Activated CD8-positive, alpha-beta memory T cell treated with anti-CD3 and anti-CD28 coated beads, Interleukin-2, amount 10 ng/mL, durations not matched to agents 7 days and 5 days (primary cell): Measurements from ENCODE around the gene KRT79. TPM values are rescaled to one million over a fixed set of nuclear protein-coding genes. Genes with fewer than 3 reads are reported as not detected.
"Not testable (repeated sequence)": the region's sequence is repeated elsewhere in the genome, so short reads cannot be mapped to it uniquely, and the experiment has no call there.

Experiments
- ATAC-seq: fragments of 150-1000 bp; cut with Tn5 transposase; one replicate; pipeline ENCODE4 v1.10.0; 2021; ENCODE audit warnings: moderate library complexity
- CTCF ChIA-PET: fragments of 350-600 bp; sonication (Branson Sonifier 250); formaldehyde crosslinking; loops from one replicate; lab custom pipeline; 2021; ENCODE audit warnings: antibody characterized with exemption; lab: Charles Lee
- DNase-seq: peaks from one replicate; pipeline ENCODE4 v3.0.0-alpha.2; 2020
- H3K27ac Mint-ChIP-seq: one replicate; pipeline ENCODE4 v1.8.0; 2021; ENCODE audit warnings: mild to moderate bottlenecking, mixed read lengths
- H3K27me3 Mint-ChIP-seq: one replicate; pipeline ENCODE4 v1.8.0; 2021; ENCODE audit warnings: mixed read lengths
- H3K36me3 Mint-ChIP-seq: one replicate; pipeline ENCODE4 v1.8.0; 2021; ENCODE audit warnings: mild to moderate bottlenecking, mixed read lengths
- H3K4me1 Mint-ChIP-seq: one replicate; pipeline ENCODE4 v1.8.0; 2021; ENCODE audit warnings: mixed read lengths
- H3K4me3 Mint-ChIP-seq: one replicate; pipeline ENCODE4 v1.8.0; 2021; ENCODE audit warnings: mild to moderate bottlenecking, moderate library complexity, mixed read lengths
- H3K9me3 Mint-ChIP-seq: one replicate; pipeline ENCODE4 v1.8.0; 2022; ENCODE audit warnings: low read depth, mixed read lengths
- total RNA-seq, 2 experiments: library from RNA; stranded (reverse); gene quantifications; one replicate each; pipeline ENCODE4 v1.2.3, GENCODE V29; 2021

Gene KRT79
- under 1 TPM in 1 of 2 experiments, not detected in 1; 0.23 TPM for total RNA-seq

DNA sequence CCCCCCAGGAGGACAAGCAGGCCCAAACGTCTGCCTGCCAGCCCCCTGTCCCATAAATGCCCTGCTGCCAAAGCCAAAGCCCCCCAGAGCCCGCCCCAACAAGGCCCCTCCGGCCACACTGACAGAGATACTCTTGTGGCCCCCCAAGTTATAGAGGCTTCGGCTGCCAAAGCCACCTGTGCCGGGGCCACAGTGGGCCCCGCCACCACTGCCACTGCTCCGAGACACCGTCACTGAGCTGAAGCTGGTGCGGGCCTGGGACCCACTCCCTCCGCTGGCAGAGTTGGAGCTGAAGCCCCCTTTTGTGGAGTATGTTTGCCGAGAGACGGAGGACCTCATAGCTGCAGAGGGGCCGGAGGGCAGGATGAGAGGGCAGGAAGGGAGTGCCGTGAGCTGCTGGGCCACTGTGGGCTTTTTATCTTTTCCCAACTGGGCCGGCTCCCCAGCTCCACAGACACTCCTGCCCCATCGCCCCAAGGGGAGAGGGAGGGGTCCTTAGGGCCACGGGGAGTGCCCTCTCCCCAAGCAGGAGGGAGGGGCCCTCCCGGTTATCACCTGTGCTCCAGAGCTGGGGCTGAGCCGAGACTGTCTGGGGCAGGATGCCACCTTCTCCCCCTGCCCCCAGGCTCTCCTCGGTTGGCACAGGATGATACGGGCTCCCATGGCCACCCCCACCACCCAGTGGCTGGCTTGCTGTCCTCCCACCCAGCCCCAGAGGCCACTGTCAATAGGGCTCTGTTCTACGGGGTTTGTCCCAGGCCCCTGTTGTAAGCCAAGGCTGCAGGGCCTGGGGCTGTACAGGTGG is at the start of gene KRT79:
KRT79 (minus strand) TSS at position 390 of the 805 bp plus-strand sequence; CDS start at position 339, 51 bp downstream.
- Mint-ChIP-seq H3K9me3 (no peaks in the 10 kb centered on the region), H3K27me3 (peaks cover 9% of the 10 kb centered on the region), H3K27ac (no peak within 1 kb of the TSS), H3K4me1 (peaks cover 27% of the 10 kb centered on the region), H3K4me3 (no peak within 1 kb of the TSS), H3K36me3 (no peaks in the 10 kb centered on the region)
- no peak for DNase-seq
- ATAC-seq, result no peak
- CTCF ChIA-PET, result interaction anchor here (1.5 kb wide), 1 partner anchor 31 kb away, joined by 3 read pairs; no protein-coding TSS in a partner anchor

DNA sequence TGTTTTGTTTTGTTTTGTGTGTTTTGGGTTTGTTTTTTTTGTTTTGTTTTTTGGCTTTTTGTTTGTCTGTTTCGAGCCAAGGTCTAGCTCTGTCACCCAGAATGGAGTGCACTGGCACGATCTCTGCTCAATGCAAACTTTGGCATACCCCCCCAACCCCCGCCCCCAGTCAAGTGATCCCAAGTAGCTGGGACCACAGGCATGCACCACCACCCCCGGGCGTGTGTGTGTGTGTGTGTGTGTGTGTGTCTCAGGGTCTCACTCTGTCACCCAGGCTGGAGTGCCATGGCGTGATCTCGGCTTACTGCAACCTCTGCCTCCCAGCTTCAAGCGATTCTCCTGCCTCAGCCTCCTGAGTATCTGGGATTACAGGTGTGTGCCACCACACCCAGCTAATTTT is 46.4 kb upstream of the KRT79 start:
- DNase-seq, H3K4me1 Mint-ChIP-seq, H3K36me3 Mint-ChIP-seq, ATAC-seq, H3K4me3 Mint-ChIP-seq, H3K9me3 Mint-ChIP-seq, H3K27ac Mint-ChIP-seq: not testable (repeated sequence)
- H3K27me3 Mint-ChIP-seq, result peaks cover 12% of the 10 kb centered on the region
- CTCF ChIA-PET, result interaction anchor here (0.6 to 22.1 kb wide), 45 partner anchors 9 to 902 kb away, joined by 3 to 459 read pairs (median 6); partner anchors contain the start of genes EIF4B, KRT2 and KRT74

DNA sequence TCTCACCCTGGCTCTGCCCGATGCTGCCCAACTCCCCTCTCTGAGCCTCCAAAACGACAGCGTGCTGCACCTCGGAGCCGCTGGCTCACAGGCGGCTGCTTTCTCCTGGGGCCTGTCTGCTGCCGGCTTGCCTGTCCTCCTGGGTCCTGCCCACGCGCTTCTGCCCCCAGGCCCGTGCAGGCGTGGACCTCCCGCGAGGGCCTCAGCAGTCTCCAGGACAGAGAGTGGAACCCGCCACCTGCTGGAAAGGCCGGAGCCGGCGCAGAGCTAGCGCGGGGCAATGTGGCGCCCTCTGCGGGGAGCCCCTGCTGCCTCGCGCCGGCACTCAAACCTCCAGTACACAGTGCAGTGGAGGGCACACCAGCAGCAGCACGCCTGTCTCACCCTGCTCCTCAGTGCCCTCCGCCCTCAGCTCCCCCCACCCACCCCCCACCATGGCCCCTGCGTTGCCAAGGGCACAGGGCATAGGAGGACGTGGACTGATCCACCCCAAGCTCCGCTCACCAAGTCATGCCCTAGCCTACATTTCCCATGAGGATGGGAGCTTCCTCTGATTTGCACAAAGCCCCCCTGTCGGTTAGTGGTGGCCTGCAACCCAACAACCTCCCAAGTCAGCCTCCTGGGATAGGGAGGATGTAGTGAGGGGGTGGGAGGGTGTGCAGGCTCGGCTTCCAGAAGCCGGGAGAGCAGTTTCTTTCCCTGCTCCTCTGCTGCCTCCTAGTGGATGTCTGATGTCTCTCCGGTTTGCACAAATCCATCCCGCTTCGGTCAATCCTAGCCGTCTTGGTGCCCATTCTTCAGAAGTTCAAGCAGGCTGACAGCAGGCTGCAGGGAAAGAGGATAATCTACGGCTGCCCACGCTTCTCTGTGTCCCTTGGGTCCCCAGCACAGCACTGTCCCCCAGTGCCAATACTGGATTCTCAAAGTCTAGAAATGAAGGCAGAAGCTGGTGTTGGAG is 45.6 kb upstream of the KRT79 start:
- Mint-ChIP-seq H3K27me3 (peaks cover 12% of the 10 kb centered on the region), H3K9me3 (no peaks in the 10 kb centered on the region), H3K4me3 (no peak overlapping the region), H3K36me3 (no peaks in the 10 kb centered on the region), H3K27ac (no peak overlapping the region), H3K4me1 (peaks cover 4% of the 10 kb centered on the region)
- CTCF ChIA-PET, result interaction anchor here (0.6 to 22.1 kb wide), 73 partner anchors 9 to 903 kb away, joined by 3 to 459 read pairs (median 4); partner anchors contain the start of genes EIF4B, KRT2, KRT74 and KRT78
- DNase-seq, result peak; percentile 78
- ATAC-seq, result peak; percentile 94

DNA sequence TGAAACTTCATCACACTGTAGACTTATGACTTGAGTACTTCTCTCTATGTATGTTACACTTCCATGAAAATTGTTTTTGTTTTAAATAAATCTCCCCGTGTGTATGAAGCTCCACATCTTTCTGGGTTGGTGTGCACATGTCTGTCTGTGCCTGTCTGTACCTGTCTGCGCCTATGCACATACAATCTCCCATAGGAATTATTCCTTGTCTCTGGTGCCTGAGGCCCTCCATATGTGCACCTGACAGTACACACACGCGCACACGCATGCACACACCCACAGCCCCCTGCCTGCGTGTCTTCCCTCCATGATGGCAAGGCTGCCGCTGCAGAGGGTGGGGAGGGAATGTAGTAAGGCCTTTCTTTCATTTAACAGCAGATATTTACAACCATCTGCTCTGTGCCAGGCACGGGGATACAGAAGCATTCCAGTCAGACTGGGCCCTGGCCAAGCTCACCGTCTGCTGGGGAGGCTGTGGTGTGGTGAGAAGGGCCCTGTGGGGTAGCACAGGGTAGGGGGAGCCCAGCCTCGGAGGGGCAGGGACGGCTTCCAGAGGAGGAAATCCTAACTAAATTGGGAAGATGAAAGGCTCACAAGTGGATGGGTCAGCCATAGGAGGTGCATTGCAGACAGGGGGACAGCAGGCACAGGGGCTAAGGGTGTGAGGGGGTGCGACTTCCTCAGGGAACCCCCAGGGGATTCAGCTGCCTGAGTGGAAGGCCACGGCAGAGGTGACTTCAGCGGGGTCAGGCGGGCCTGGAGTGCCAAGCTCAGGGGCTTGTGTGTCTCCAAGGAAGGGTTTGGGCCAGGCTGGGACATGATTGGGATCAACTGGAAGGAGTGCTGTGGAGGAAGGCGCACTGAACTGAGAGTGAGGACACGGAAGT is 44.6 kb upstream of the KRT79 start:
- ATAC-seq, result no peak
- no peak overlapping the region for H3K27ac Mint-ChIP-seq
- no peak for DNase-seq
- no peaks in the 10 kb centered on the region for H3K9me3 Mint-ChIP-seq
- H3K27me3 Mint-ChIP-seq, result peaks cover 12% of the 10 kb centered on the region
- CTCF ChIA-PET, result interaction anchor here (0.6 to 22.1 kb wide), 51 partner anchors 9 to 997 kb away, joined by 3 to 459 read pairs (median 5); partner anchors contain the start of genes EIF4B, KRT2, KRT74 and KRT78
- no peak overlapping the region for H3K4me3 Mint-ChIP-seq
- H3K36me3 Mint-ChIP-seq, result no peaks in the 10 kb centered on the region
- peaks cover 9% of the 10 kb centered on the region for H3K4me1 Mint-ChIP-seq

DNA sequence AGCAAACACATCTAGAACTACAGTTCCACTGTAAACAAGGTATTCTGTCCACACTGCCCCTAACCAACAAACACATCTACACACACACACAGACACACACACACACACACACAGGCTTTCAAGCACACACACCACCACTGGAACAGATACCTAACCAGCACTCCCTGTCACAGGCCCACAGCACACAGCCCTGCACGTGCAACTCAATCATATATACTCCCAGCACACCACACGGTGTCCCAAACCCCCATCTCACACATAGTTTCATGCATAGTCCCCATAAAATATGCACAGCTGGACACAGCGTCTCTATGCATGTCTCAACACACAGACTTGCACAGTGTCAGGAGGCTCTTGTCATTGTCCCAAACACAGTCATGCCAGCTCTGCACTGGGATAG is 43.1 kb upstream of the KRT79 start:
- ATAC-seq (no peak), DNase-seq (no peak)
- no peak overlapping the region for H3K4me3 Mint-ChIP-seq
- H3K27ac Mint-ChIP-seq, result no peak overlapping the region
- H3K4me1 Mint-ChIP-seq, result peaks cover 16% of the 10 kb centered on the region
- H3K36me3 Mint-ChIP-seq, result no peaks in the 10 kb centered on the region
- H3K27me3 Mint-ChIP-seq, result peaks cover 18% of the 10 kb centered on the region
- no peaks in the 10 kb centered on the region for H3K9me3 Mint-ChIP-seq
- CTCF ChIA-PET, result interaction anchor here (5.5 to 22.1 kb wide), 4 partner anchors 7 to 506 kb away, joined by 58 to 459 read pairs (median 274); partner anchors contain the start of gene KRT74

DNA sequence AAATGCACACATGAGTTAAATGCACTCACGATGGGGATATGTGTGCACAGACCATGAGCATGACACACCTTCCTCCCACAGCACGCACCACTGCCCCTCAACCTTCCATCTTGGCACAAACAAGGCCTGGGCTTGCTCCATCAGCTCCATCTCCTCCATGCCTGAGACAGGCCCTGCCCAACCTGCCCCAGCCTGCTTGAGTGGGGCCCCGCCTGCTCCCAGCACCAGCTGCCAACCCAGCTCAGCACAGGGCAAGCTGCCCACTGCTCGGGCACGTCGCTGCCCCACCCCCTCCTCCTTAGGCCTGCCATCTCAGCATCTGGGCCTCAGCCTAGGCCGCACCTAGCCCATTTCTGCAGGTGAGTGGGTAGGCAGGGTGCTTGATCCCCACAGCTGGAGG is 42.3 kb upstream of the KRT79 start:
- no peaks in the 10 kb centered on the region for H3K36me3 Mint-ChIP-seq
- H3K27ac Mint-ChIP-seq, result no peak overlapping the region
- peaks cover 16% of the 10 kb centered on the region for H3K27me3 Mint-ChIP-seq
- ATAC-seq (no peak), DNase-seq (no peak)
- no peak overlapping the region for H3K4me3 Mint-ChIP-seq
- CTCF ChIA-PET, result interaction anchor here (0.6 to 22.1 kb wide), 4 partner anchors 5 to 503 kb away, joined by 3 to 459 read pairs (median 274); partner anchors contain the start of gene KRT74
- peaks cover 16% of the 10 kb centered on the region for H3K4me1 Mint-ChIP-seq
- H3K9me3 Mint-ChIP-seq, result no peaks in the 10 kb centered on the region

DNA sequence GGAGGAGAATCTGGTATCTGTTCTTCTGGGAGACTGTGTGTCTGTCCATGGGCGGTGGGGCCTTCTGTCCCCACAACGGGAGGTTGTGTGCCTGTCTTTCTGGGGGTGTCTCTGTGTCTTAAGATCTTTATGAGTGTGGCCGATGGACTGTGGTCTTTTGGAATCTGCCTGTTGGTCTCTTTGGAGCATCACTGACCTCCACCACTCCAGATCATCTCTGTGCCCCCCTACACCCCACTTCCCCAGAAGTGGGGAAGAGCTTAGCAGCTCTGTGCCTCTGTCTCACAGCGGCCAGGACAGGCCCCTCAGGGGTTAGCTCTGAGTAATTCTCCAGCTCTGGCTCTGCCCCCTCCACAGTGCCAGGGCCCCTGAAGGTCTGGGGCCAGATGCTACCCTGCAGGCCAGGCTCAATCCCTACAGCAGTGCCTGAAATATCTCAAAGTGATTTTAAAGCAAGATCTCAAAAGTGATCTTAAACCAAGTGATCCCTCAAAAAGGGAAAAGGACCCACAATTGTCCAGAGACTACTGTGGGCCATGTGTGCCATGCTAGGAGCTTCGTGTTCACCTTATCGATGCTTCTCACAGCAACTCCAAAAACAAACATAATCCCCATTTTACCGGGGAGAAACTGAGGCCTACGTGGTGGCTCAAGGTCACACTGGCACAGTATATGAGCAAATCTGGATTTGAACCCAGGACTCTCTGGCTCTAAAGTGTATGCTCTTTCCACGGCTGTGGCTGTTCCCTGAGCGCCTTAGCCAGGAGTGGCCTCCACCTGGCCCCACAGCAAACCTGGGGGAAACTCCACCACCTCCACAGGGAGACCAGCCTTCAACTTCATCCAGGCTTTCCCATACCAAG is 40.7 kb upstream of the KRT79 start:
- Mint-ChIP-seq H3K36me3 (no peaks in the 10 kb centered on the region), H3K27me3 (peaks cover 6% of the 10 kb centered on the region), H3K4me3 (peak overlapping the region; percentile 61), H3K9me3 (no peaks in the 10 kb centered on the region), H3K27ac (peak overlapping the region; percentile 37), H3K4me1 (peaks cover 13% of the 10 kb centered on the region)
- CTCF ChIA-PET, result interaction anchor here (1.3 to 22.1 kb wide), 4 partner anchors 7 to 503 kb away, joined by 5 to 459 read pairs (median 97); partner anchors contain the start of gene KRT74
- no peak for DNase-seq
- no peak for ATAC-seq

DNA sequence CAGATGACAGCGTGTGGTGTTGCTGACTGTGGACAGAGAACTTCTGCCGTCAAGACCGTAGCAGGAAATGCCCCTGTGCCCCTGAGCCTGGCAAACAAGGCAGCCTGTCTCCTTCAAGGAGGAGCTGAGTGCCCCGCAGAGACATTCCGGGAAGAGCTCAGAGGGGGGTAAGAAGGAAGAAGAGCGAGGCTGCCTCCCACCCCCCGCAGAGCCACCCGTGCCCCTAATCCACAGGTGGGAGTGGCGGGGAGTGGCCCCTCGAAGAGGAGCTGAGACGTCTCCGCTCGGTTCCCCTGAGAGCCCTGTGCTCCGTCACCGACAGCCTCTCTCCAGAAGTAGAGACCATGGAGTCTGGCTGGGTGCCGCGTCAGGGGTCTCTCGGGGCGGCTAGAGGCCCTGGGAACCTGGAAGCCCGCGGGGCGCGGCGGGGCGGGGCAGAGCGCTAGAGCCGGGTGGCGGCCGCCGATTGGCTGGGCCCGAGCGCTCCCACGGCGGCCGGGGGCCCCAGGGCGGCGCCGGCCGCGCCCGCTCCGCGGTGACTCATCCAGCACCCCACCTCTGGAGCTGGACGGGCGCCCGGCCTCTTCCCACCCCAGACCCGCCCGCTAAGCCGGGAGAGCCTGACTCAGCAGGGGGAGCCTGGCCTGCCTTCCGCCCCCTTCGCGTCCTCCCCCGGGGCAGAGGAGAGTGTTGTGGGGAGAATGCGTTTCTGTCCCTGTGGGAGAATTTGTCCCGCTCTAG is 39.9 kb upstream of the KRT79 start:
- Mint-ChIP-seq H3K27ac (peak overlapping the region; percentile 37), H3K4me3 (peak overlapping the region; percentile 61), H3K36me3 (no peaks in the 10 kb centered on the region), H3K27me3 (peaks cover 6% of the 10 kb centered on the region), H3K9me3 (no peaks in the 10 kb centered on the region), H3K4me1 (peaks cover 13% of the 10 kb centered on the region)
- CTCF ChIA-PET, result interaction anchor here (1.3 to 22.1 kb wide), 5 partner anchors 8 to 502 kb away, joined by 4 to 459 read pairs (median 12); partner anchors contain the start of gene KRT74
- peak; percentile 69 for DNase-seq
- peak; percentile 92 for ATAC-seq

DNA sequence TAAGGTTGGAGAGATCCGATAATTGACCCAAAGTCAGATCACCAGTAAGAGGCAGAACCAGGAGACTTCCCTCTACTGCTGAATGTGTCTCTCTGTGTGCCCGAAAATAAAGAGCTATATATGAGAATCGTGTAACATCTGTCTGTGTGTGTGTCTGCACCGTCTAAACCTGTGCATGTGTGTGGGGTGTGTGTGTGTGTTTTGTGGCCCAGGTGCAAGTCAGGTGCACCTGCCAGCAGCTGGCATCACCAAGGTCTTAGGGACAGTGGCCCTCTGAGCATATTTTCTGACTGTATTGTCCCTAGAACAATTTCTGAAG is 39.4 kb upstream of the KRT79 start:
- ATAC-seq, result no peak
- no peaks in the 10 kb centered on the region for H3K9me3 Mint-ChIP-seq
- H3K27ac Mint-ChIP-seq, result peak overlapping the region; percentile 4
- H3K4me3 Mint-ChIP-seq, result peak overlapping the region; percentile 55
- DNase-seq, result no peak
- no peaks in the 10 kb centered on the region for H3K36me3 Mint-ChIP-seq
- H3K4me1 Mint-ChIP-seq, result peaks cover 13% of the 10 kb centered on the region
- peaks cover 6% of the 10 kb centered on the region for H3K27me3 Mint-ChIP-seq
- CTCF ChIA-PET, result interaction anchor here (0.9 to 22.1 kb wide), 6 partner anchors 8 to 502 kb away, joined by 3 to 459 read pairs (median 12); partner anchors contain the start of gene KRT74

DNA sequence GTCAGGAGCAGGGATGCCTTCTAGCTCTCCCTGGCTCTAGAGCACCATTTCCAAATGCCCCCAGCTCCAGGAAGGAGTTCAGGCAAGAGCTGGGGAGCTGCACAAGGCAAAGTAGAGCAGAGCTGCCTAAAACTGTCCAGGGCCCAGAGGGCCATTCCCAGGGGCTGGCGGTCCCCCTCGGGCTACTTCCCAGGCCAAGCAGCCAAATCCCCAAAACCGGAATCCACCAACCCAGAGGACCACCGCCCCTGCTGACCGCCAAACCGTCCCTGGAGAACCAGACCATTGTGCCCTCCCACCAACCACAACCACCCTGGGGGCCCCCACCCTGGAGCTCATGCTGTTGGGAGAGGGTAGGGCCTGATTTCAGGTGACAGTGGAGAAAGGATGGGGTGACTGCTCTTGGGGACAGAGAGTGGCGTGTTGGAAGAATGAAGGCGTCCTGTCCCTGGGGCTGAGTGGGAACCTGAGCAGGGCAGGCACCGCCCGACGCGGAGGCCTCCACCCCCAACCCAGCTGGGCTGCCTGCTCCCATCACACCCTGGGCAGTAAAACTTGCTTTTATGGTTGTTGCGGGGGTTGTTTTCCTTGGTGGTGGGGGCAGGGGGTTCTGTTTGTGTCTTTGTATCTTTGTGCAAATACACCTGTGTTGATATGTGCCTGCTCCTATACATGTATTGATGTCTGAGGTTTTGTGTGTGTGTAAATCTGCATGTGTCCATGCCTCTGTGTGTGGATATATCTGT is 38.7 kb upstream of the KRT79 start:
- Mint-ChIP-seq H3K4me3 (peak overlapping the region; percentile 55), H3K9me3 (no peaks in the 10 kb centered on the region), H3K27me3 (peaks cover 6% of the 10 kb centered on the region), H3K4me1 (peaks cover 13% of the 10 kb centered on the region), H3K36me3 (no peaks in the 10 kb centered on the region), H3K27ac (no peak overlapping the region)
- no peak for DNase-seq
- CTCF ChIA-PET, result interaction anchor here (0.6 to 22.1 kb wide), 7 partner anchors 7 to 501 kb away, joined by 3 to 459 read pairs (median 11); partner anchors contain the start of gene KRT74
- no peak for ATAC-seq
